ENCODE data around the gene ITGB3BP.

GRCh38 chr1:63429281-63429680, 93.7 kb downstream of the ITGB3BP start:
- TF ChIP-seq EZH2 (IDR thresholded peaks at IDR 0.05; ENCODE audit: low read depth, low read length, severe bottlenecking) (no peak), CHD2 (IDR thresholded peaks at IDR 0.05; ENCODE audit: low read length) (no peak), NANOG (IDR thresholded peaks at IDR 0.05; ENCODE audit: insufficient read depth, low read depth, low read length, poor library complexity, severe bottlenecking) (no peak), CTCF (IDR thresholded peaks at IDR 0.05; ENCODE audit: control extremely low read depth in 1 of 3, insufficient read depth in 1 of 3, low read depth in 1 of 3, low read length in 3 of 3) (no peak), TCF12 (IDR thresholded peaks at IDR 0.05; ENCODE audit: low read depth, low read length) (no peak), BRCA1 (IDR thresholded peaks at IDR 0.05; ENCODE audit: low read depth, low read length) (no peak), RAD21 (IDR thresholded peaks at IDR 0.05 in 1 of 2, conservative IDR thresholded peaks at IDR 0.05 in 1 of 2; ENCODE audit: low read depth in 2 of 2, low read length in 2 of 2) (no peak), POLR2AphosphoS5 (IDR thresholded peaks at IDR 0.05; ENCODE audit: low read depth, low read length) (no peak)
- TF ChIP-seq, protein P1, sequence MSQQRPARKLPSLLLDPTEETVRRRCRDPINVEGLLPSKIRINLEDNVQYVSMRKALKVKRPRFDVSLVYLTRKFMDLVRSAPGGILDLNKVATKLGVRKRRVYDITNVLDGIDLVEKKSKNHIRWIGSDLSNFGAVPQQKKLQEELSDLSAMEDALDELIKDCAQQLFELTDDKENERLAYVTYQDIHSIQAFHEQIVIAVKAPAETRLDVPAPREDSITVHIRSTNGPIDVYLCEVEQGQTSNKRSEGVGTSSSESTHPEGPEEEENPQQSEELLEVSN (IDR thresholded peaks at IDR 0.05) = no peak

Measured in H1 (cell line).